HG03342 (cell line): Measurements from ENCODE around the gene LRRC8D.
"Not testable (repeated sequence)": the region's sequence is repeated elsewhere in the genome, so short reads cannot be mapped to it uniquely, and the experiment has no call there.

Source experiments
- ATAC-seq: cut with Tn5 transposase; IDR thresholded peaks from one replicate; pipeline ENCODE4 v1.9.1; 2021; ENCODE audit warnings: mild to moderate bottlenecking, moderate library complexity; ENCODE audit not compliant: unreplicated experiment

LRRC8D gene

GRCh38 chr1:89820422-89821321 lies at the start of gene LRRC8D:
LRRC8D (plus strand) TSS chr1:89821032; CDS start chr1:89933069, 112,037 bp downstream.
- peak; percentile 72 for ATAC-seq

DNA sequence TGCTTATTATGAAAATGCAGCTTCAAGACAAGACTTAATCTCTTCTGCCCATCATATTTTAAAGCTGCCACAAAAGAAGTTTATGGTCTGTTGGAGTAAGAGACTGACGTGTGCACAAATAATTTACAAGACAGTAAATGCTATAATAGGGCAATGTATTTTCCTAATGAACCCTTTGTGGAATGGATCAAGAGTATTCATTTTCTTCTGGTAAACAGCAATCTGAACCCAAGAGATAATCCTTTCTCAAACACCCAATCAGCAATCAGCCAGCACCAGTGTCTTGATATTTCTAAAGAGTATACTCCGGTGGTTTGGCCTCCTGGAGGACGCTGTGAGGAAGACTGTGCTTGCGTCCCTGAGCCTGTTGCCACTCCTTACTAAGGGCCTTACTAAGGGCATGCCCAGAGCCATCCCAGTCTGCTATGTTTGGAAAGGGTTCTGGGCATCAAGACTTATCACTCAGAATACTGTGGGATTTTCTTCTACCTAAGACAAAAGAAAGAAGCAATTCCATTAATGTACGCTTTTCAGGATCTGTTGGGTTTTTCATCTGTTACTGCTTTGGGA lies 48.8 kb upstream of the LRRC8D start:
- ATAC-seq: no peak

- not testable (repeated sequence) for ATAC-seq
Observed at GRCh38 chr1:89776104-89776503, 44.7 kb upstream of the LRRC8D start.

DNA sequence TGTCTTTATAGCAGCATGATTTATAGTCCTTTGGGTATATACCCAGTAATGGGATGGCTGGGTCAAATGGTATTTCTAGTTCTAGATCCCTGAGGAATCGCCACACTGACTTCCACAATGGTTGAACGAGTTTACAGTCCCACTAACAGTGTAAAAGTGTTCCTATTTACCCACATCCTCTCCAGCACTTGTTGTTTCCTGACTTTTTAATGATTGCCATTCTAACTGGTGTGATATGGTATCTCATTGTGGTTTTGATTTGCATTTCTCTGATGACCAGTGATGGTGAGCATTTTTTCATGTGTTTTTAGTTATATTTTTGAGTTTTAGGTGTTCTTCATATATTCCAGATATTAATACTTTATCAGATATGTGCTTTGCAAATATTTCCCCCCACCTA lies 43.6 kb upstream of the LRRC8D start:
- ATAC-seq: not testable (repeated sequence)

DNA sequence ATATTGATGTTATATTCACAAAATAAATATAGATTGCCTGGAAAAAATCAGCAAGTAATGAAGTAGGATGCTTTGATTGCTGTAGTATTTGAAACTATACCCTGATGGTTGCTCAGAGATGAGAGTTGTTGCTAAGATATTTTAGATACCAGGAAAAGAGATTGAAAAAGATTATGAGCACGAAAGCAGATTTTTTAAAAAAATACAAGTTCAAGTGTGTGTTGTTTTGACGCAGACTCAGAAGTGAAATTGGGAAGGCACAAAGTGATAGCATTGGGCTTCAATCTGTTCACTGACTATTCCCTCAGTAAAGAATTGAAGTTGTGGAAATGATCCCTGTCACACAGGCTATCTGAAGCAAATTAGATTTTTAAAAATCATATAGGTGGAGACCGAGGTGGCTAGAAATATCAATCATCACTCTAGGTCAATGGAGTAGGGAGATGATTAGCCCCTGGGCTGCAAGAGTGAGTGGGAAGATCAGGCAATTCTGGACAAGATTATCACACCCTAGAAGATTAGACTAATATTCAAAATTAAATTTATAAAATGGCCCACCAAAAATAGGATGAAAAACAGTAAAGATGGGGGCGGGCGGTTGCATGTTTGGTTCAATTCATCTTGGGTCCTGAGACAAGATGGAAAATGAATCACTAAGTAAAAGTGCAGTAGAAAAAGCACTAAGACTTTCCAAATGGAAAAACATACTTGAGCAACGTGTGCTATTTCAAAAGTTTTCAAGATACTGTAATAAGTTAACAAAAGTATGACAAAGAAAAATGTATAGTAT lies 41.5 kb upstream of the LRRC8D start:
- ATAC-seq: no peak

- no peak for ATAC-seq
Observed at GRCh38 chr1:89780721-89781120, 40.1 kb upstream of the LRRC8D start.

GRCh38 chr1:89781494-89782126 lies 39.2 kb upstream of the LRRC8D start:
- peak; percentile 89 for ATAC-seq

- ATAC-seq: no peak
Observed at GRCh38 chr1:89786628-89787214, 34.1 kb upstream of the LRRC8D start.

- no peak for ATAC-seq
Observed at GRCh38 chr1:89790592-89790991, 30.2 kb upstream of the LRRC8D start.

- no peak for ATAC-seq
Observed at GRCh38 chr1:89791064-89791726, 29.6 kb upstream of the LRRC8D start.

- no peak for ATAC-seq
Observed at GRCh38 chr1:89794406-89794805, 26.4 kb upstream of the LRRC8D start.

GRCh38 chr1:89795571-89795970 lies 25.3 kb upstream of the LRRC8D start:
- not testable (repeated sequence) for ATAC-seq

DNA sequence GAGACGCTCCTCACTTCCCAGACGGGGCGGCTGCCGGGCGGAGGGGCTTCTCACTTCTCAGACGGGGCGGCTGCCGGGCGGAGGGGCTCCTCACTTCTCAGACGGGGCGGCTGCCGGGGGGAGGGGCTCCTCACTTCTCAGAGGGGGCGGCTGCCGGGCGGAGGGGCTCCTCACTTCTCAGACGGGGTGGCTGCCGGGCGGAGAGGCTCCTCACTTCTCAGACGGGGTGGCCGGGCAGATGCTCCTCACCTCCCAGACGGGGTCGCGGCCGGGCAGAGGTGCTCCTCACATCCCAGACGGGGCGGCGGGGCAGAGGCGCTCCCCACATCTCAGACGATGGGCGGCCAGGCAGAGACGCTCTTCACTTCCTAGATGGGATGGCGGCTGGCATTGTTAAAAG lies 23.0 kb upstream of the LRRC8D start:
- ATAC-seq: not testable (repeated sequence)

DNA sequence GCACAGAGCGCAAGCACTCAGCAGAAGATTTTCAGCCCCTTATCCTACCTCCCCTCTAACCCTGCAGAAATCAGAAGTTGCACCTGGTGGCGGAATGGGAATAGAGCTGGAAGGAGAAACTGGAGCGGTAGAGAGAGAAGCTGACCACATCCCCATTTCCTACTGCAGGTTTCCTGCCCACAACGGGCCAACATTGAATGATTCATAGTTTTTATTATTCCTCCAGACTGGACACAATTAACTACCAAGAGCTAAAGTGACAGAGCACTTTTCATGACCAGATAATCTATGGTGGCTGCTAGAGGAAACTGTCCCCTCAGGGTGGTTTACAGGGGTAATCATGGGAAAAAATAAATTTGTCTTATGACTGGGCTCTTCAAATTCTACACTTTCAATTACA lies 21.3 kb upstream of the LRRC8D start:
- no peak for ATAC-seq

DNA sequence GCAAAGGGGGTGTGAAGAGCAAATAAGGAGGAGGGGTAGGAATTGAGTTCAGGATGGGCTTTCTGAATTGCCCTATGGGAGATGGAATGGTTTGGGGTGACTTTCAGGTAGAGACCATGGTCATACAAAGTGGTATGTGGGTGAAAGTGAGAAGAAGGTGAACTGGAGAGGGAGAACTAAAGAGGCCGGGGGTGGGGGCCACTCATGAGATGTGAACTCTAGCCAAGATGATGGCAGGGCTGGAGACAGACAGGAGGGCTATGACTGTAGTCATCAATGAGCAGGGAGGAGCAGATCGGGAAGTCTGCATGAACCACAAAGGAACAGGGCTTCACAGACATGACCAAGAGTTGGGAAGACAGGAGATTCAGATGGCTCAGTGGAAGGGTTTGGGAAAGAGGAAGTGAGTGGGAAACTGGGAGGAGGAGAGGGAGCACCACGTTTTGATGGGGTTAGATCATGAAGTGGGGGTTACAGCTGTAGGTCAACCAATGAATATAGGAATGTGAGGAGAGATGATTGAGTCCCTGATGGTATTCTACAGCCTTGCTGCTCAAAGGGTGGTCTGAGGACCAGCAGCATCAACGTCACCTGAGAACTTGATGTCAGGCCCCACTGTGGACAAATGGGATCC lies 20.7 kb upstream of the LRRC8D start:
- no peak for ATAC-seq

GRCh38 chr1:89800718-89801117 lies 20.1 kb upstream of the LRRC8D start:
- ATAC-seq: no peak

DNA sequence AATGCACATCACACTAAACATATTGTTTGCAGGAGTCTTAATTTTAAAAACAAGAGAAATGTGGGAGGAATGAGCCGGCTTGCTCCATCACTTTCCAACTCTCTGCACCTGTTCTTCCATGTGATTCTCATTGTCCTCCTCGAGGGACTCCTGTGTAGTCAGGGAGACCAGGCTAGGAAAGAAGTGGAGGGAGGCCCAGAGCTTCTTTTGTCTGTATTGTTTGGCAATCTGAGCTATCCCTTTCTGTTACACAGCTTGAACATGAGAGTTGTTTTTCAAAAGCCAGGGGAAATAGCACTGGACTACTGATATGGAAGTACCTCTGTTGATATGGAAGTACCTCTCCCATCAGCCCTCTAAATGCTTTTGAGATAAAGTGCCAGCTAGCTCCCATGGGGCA lies 18.8 kb upstream of the LRRC8D start:
- no peak for ATAC-seq

- no peak for ATAC-seq
Observed at GRCh38 chr1:89802841-89803240, 18.0 kb upstream of the LRRC8D start.

- ATAC-seq: peak; percentile 85
Observed at GRCh38 chr1:89804642-89805237, 16.1 kb upstream of the LRRC8D start.
